Mammary epithelial cell (primary cell): ENCODE results near the gene ALK.

Experiments
- EZH2 ChIP-seq: IDR thresholded peaks from 2 replicates; pipeline ENCODE4 v1.6.1; 2012; ENCODE audit warnings: low read length, inconsistent platforms, borderline replicate concordance
- TF ChIP-seq, protein P1 (sequence below), 2 donors: IDR thresholded peaks in 1 of 2; conservative IDR thresholded peaks in 1 of 2; 2 replicates each; pipeline ENCODE4 v1.5.1; 2011 to 2012; ENCODE audit warnings: inconsistent platforms in 2 of 2, low read length in 2 of 2, mild to moderate bottlenecking in 2 of 2, control low read depth in 1 of 2, low read depth in 1 of 2; ENCODE audit not compliant: insufficient read depth in 1 of 2; ENCODE audit errors: extremely low read depth in 1 of 2

- TF ChIP-seq, protein P1, sequence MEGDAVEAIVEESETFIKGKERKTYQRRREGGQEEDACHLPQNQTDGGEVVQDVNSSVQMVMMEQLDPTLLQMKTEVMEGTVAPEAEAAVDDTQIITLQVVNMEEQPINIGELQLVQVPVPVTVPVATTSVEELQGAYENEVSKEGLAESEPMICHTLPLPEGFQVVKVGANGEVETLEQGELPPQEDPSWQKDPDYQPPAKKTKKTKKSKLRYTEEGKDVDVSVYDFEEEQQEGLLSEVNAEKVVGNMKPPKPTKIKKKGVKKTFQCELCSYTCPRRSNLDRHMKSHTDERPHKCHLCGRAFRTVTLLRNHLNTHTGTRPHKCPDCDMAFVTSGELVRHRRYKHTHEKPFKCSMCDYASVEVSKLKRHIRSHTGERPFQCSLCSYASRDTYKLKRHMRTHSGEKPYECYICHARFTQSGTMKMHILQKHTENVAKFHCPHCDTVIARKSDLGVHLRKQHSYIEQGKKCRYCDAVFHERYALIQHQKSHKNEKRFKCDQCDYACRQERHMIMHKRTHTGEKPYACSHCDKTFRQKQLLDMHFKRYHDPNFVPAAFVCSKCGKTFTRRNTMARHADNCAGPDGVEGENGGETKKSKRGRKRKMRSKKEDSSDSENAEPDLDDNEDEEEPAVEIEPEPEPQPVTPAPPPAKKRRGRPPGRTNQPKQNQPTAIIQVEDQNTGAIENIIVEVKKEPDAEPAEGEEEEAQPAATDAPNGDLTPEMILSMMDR (conservative IDR thresholded peaks at IDR 0.05 in 1 of 2, IDR thresholded peaks at IDR 0.05 in 1 of 2; ENCODE audit: extremely low read depth in 1 of 2, insufficient read depth in 1 of 2, low read depth in 1 of 2, low read length in 2 of 2) = no peak
- TF ChIP-seq EZH2 = no peak
Measured at GRCh38 chr2:29522951-29523669, 398.3 kb downstream of the ALK start.
